GM18508 (cell line): Measurements from ENCODE around the gene DCTN2.

Experiments
- ATAC-seq: cut with Tn5 transposase; IDR thresholded peaks from one replicate; pipeline ENCODE4 v1.9.1; 2021; ENCODE audit warnings: moderate number of reproducible peaks; ENCODE audit not compliant: insufficient read depth, unreplicated experiment

Gene DCTN2

DNA sequence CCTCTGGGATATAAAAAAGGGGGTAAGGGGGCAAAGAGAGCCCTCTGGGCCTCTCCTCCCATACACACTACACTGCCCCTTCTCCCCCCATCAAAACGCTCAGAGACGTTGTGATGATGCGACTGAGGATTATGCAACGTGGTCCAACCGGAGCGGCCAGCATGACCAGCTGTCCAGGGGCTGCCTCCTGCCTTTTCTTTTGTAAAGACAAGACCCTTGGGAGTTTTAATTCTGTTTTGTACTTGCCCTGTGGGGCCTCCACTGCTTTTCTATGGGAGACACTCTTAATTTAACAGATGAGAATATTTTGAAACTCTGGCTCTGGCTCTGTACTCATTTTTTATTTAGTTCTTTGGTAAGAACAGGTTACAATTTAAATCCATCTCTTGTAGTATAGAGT lies 17.2 kb downstream of the DCTN2 start:
- no peak for ATAC-seq

DNA sequence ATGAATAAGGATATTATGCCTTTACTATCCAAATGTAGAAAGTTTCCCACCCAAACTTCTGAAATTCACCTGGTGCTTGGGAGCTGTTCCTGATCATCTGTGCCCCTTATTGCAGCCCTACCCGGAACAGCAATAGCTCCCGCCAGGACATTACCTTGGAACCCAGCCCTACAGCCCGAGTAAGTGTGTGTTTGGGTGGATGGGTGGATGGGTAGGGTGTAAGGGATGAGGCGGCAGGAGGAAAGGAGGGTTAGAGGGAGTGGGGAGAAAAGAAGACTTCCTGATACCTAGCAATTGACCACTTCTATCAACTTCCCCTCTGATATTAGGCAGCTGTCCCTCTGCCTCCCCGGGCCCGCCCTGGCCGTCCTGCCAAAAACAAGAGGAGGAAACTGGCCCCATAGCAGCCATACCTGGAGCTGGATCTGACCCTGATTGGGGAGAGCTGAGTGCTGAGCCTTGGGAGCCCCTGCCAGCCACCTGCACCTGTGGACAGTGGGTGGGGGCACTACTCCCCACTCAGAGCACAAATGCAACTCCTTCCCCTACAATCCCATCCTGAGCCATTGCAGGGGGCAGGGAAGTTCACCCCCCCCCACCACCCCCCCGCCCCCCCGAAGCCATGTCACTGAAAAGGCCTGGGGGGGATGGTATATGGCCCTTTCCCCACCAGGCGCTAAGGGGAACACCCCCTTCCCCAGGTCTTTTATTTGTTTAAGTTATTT lies 18.0 kb downstream of the DCTN2 start:
- no peak for ATAC-seq

DNA sequence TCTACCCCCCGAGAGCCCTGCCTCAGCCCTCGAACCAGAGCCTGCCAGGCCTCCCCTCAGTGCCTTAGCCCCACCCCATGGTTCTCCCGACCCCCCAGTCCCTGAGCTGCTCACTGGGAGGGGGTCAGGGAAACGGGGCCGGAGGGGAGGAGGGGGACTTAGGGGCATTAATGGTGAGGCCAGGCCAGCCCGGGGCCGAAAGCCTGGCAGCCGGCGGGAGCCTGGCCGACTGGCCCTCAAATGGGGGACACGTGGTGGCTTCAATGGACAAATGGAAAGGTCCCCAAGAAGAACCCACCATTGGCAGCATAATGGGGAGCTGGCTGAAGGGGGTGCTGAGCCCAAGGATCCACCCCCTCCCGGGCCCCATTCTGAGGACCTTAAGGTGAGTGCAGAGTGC lies 18.8 kb downstream of the DCTN2 start:
- no peak for ATAC-seq

DNA sequence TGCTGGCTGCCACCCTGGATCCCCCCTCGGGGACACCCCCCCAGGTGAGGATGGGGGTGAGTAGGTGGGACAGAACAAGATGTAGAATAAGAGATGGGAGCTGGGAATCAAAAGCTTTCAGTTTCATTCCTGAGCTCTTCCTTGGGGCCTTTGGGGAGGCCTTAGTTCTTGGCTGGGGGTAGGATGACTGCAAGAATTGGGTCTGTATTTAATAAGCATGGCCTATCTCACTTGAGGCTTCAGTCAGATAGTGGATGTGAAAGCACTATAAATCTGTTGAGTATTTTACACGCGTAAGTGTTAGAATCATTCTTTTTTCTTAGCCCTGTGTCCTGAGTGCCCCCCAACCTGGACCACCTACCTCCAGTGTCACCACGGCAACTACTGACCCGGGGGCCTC lies 19.8 kb downstream of the DCTN2 start:
- no peak for ATAC-seq

DNA sequence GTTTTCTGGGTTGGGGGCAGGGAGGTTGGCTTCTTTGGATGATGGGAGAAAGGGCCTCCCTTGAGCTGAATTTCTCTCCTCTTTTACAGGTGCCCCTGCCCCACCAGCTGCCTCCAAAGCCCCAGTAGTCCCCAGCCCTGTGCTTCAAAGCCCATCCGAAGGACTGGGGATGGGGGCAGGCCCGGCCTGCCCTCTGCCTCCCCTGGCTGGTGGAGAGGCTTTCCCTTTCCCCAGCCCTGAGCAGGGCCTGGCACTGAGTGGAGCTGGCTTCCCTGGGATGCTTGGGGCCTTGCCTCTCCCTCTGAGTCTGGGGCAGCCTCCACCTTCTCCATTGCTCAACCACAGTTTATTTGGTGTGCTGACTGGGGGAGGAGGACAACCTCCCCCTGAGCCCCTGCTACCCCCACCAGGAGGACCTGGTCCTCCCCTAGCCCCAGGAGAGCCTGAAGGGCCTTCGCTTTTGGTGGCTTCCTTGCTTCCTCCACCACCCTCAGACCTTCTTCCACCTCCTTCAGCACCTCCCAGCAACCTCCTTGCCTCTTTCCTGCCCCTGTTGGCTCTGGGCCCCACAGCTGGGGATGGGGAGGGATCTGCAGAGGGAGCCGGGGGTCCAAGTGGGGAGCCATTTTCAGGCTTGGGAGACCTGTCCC lies 20.4 kb downstream of the DCTN2 start:
- ATAC-seq, result no peak

DNA sequence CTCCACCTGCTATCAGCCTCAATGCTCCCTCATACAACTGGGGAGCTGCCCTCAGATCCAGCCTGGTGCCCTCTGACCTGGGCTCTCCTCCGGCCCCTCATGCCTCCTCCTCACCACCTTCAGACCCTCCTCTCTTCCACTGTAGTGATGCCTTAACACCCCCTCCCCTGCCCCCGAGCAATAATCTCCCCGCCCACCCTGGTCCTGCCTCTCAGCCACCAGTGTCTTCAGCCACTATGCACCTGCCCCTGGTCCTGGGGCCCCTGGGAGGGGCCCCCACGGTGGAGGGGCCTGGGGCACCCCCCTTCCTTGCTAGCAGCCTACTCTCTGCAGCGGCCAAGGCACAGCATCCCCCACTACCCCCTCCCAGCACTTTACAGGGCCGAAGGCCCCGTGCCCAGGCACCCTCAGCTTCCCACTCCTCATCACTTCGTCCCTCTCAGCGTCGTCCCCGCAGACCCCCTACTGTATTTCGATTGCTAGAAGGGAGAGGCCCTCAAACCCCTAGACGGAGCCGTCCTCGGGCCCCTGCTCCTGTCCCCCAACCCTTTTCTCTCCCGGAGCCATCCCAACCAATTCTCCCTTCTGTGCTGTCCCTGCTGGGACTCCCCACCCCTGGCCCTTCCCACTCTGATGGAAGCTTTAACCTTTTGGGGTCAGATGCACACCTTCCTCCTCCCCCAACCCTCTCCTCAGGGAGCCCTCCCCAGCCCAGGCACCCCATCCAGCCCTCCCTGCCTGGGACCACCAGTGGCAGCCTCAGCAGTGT lies 21.2 kb downstream of the DCTN2 start:
- no peak for ATAC-seq

DNA sequence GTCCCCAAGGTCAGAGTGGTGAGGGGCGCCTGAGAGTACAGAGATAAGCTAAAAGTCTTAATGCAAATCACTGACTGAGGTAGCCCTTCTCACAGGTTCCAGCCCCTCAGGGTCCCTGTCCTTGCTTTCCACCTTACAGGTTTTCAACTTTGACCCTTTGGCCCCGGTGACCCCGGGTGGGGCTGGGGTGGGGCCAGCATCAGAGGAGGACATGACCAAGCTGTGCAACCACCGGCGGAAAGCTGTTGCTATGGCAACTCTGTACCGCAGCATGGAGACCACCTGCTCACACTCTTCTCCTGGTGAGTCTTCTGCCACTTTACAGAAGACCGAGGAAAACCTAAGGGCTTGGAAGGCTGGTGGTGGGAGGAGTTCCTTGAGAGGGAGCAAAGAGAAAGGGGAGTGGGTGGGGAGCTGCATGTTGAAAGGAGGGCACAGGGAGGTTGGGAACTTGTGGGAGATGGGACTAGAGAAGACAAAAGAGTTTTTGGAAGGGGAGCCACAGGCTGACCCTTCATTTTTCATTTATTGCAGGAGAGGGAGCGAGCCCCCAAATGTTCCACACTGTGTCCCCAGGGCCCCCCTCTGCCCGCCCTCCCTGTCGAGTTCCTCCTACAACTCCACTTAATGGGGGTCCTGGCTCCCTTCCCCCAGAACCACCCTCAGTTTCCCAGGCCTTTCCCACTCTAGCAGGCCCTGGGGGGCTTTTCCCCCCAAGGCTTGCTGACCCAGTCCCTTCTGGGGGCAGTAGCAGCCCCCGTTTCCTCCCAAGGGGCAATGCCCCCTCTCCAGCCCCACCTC lies 22.0 kb downstream of the DCTN2 start:
- no peak for ATAC-seq

DNA sequence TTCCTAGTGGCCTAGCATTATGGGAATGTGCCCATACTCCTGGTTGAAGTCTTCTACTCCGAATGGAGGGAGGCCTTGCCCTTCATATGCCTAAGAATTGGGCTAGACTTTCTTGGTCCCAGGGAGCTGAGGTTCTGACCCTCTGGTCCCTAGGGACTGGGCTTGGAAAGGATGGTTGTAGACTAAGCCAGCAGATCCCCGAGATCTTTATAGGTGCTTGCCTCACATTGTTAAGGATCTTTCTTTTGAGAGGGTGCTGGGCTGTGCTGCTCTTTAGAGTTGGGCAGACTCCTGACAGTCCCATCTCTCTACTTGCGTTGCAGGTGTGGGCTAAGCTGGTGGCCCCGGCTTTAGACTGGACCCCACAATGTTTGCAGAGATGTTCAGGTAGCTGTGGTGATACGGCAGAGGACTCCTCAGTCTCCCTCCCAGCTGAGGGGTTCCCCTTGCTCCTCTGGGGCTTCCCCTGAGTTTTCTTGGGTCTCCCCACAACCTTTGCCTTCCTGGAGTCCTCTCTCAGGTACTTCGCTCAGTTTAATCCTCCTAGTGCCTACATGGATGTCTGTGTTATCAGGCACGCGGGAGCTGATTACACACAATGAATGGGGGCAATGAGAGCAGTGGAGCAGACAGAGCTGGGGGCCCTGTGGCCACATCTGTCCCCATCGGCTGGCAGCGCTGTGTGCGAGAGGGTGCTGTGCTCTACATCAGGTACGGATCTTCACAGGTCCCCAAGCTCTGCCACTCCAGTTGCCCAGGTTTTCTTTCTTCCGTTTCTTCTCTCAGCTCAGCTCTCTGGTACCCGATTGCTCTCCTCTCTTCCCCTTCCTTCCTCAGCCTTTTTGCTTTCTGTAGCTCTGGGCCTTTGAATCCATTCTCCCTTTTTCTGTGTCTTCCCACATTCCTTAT lies 23.0 kb downstream of the DCTN2 start:
- ATAC-seq, result no peak

DNA sequence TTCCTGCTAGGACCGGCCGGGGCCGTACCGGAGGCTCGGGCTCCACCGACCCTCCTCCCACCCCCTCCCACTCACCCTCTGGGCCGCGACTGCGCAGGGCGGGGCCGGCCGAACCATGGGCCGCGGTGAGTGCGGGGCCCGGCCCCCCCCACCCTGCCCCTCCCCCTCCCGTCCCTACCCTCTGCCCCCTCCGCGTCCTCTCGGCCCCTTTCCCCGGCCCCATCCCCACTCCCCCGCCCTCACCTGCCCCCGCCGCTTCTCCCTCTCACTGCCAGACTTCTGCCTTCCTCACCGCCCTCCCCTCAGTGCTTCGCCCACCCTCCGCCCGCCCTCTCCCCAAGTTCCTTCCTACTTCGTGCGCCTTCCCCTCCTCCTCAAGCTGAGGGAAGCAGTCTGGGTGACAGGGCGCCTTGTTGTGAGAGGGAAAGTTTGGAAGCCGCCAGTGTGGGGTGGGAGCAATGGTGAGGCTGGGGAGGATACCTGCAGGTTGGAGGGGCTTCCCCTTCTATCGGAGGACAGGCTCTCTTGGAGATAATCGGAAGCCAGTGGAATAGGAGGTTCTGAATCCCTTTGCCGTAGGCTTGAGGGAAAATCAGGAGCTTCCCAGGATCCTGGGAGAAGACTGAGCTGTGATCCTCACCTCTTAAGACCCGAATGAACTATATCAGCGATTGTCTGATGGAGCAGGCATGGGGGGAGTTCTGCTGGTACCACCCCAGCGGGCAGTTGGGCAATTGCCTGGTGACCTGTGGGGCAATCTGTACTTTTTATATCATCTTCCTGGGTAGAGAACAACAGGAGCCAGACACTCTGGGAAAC lies 23.9 kb downstream of the DCTN2 start:
- no peak for ATAC-seq

DNA sequence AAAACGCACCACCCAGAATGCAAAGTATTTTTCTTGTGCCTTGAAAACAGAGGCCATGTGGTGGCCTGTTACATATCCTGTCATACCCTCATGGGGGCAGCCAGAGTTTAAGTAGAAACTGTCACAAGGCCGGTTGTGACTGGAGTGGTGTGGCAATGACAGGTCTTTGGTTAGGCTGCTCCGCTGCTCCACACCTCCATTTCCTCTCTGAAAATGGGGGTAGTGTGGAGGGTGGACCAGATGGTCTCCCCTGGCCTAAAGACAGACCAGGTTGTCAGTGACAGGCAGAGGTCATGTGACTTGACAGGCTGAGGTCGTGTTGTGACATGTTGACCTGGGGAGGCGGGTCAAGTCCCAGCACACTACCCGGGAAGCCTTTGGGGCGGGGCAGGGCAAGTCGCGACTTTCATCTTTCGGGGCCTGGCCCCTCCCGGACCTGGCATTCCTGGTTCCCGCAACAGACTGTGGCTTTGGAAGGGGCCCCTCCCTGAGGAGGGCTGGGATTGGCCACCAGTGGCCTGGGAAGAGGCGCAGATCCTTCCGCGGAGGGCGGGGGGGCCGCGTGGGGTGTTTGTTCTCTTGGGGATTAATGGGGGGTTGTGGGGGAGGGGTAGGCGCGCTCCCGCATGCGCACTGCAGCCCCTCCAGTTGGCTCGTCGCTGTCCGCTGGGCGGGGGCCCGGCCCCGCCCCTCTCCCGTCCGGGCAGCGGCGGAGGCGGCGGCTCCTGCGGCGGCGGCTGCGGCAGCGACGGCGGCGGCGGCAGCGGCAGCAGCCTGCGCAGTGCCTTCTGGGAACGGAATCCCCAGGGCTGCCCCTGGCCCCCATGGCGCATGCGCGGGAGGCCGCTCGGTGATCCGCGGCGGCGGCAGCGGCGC lies 24.7 kb downstream of the DCTN2 start, which contains the start of gene MBD6:
Gene MBD6, plus strand, starts transcription at position 814 of the 876 bp plus-strand sequence. CDS start 1,480 bp downstream, outside the sequence.
- peak; percentile 24 for ATAC-seq

DNA sequence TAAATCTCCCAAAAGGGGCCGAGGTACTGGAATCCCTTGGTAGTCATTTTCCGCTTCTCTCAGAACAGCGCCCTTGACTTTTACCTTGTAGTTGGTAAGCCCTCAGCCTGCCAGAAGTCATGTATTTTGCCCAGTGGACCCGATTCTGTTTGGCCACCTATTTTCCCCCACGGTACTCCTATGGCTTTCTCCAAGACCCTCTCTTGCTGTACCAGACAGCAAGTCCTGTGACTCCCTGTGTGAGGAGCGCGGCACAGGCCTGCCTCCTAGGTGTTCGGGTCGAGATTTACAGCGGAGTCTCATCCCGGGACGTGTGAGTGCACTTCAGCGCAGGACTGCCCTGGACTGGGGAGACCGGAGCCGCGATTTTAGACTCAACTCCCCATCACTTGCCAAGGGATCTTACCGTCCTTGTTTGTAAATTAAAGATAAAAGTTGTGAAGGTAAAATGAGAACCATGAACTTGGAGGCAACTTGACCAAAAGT lies 25.4 kb downstream of the DCTN2 start:
- no peak for ATAC-seq

DNA sequence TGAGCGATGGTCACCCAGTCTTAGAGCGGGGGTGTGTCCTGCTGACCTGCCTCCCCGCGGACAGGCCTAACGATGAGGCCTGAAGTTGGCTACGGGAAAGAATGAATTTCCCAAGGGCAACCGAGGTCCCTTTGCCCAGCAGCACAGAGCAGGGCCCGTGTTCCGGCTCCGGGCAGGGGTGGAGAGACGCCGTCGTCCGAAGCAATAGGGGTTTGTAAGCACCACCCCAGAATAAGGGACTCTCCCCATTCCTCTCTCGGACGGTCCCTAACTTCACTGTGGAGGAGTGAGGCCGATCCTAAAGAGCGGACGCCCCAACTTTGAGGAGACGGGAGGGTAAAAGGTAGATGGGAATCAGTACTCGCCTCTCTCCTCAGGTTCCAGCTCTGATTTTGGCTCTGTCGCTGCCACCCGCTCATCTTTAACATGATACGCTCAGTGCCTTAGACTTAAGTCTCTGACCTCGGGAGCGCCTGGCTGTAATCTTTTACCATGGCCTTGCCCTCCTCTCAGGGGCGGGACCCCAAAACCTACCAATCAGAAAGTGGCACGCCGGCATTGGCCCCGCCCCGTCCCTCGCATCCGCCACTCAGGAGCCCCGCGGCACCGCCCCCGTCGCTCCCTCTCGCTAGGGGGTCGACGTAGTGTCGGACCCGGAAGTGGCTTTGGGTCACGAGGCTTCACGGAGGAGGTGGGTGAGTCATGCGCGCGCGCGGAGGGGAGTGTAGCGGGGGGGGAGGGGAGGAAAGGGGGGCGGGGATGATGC lies 26.8 kb downstream of the DCTN2 start, which contains the start of gene DDIT3:
Gene DDIT3, minus strand, starts transcription at position 462 of the 766 bp plus-strand sequence. CDS start 3,108 bp downstream, outside the sequence.
- ATAC-seq, result peak; percentile 49

DNA sequence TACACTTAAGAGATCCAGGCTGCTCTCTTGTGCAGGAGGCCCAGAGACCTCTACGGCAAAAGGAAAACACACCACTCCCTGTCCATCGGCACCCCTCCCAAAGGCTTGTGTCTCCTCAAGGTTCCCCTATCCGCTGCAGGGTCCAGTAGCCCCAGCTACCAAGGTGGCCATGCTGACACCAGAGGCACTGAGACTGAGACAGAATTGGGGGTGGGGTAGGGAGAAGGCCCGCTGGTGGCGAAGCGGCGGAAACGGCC lies 27.3 kb downstream of the DCTN2 start:
- ATAC-seq, result no peak

DNA sequence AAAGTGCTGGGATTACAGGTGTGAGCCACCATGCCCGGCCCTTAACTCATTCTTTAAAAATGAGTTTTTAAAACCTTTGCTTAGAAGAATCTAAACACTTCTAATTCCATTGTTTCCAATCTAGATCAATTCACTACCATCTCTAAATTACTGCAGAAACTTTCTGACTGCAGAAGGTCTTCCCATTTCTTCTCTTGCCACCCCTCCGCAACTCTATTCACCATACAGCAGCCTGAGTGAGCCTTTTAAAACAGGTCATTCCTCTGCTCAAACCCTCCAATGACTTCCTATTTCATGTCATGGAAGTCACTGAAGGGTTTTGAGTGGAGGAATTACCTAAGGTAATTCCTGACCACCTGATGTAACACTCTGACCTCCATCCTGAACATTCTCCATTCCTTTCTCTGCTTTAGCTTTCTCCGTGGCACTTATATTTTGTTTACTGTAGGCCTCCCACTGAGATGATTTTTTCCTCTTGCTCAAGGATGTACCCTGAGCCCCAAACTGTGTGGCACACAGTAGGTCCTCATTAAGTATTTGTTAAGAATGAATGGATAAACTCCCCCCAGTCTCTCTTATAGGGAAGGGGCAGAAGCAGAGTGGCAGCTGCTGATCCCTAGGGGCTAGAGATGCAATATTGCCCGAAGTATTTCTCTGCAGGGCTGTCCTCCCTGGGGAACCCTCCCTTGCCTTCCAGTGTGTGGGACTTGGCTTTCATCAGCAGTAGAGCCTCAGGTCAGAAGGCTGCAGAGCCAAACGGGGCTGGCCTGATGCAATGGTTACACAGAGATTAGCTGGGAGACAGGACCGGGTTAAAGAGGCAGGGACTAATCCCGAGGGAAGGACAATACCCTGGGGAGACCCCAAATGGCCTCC lies 27.8 kb downstream of the DCTN2 start:
- no peak for ATAC-seq

DNA sequence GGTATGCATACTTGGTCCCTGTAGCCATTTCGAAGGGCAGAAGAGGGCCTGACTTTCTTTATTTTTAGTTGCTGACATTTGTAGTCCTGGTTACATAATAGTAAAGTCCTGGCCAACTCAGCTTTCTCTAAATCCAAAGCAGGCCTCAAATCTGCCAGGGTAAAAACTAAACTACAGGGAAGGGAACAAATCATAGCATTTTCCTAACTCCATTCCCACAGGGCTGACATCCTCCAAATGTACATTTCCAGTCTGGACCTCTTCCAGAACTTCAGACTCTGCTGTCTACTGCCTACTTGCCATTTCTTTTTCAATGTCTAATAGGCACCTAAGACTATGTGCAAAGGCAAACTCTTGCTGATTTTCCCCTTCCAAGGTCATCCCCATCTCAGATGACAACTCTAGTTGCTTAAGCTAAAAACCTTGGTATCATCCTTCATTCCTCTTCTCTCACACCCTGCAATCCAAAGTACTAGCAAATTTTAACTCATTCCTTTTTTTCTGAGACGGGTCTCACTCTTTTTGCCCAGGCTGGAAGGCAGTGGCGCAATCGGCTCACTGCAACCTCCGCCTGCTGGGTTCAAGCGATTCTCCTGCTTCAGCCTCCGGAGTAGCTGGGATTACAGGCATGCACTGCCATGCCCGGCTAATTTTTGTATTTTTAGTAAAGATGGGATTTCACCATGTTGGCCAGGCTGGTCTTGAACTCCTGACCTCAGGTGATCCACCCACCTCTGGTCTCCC lies 28.6 kb downstream of the DCTN2 start:
- no peak for ATAC-seq
